G401 (cell line): ENCODE measurements around the gene NCKIPSD. TPM values are rescaled to one million over a fixed set of nuclear protein-coding genes. Genes with fewer than 3 reads are reported as not detected.
A peak's percentile ranks its signal among the peaks of the same experiment; 100 is the strongest.
"Not testable (repeated sequence)": the region's sequence is repeated elsewhere in the genome, so short reads cannot be mapped to it uniquely, and the experiment has no call there.

Source experiments
- DNase-seq: peaks from one replicate; pipeline ENCODE4 v3.0.0-alpha.2; 2015; ENCODE audit warnings: low spot score
- in situ Hi-C: cut with HindIII; loops from 2 replicates; pipeline ENCODE4 v1.10.0; 2016; ENCODE audit warnings: low sequenced_read_pairs, mixed read lengths
- total RNA-seq: library from RNA; depleted of rRNA; stranded (reverse); fragments of >200 nt; shearing (Covaris generic); gene quantifications from 2 replicates; pipeline ENCODE4 v1.2.3, GENCODE V29; 2014; rRNA removed

NCKIPSD gene
- 12.9 and 17.1 TPM in 2 replicates for total RNA-seq

- in situ Hi-C loops: no loop called here
- DNase-seq: peak; percentile 81
Observed at GRCh38 chr3:48685603-48686511, at the start of gene NCKIPSD. Gene NCKIPSD (minus strand): TSS chr3:48685915. CDS start chr3:48685807, 108 bp downstream.

GRCh38 chr3:48735075-48735767 lies 49.5 kb upstream of the NCKIPSD start:
- DNase-seq, in situ Hi-C loops: not testable (repeated sequence)

DNA sequence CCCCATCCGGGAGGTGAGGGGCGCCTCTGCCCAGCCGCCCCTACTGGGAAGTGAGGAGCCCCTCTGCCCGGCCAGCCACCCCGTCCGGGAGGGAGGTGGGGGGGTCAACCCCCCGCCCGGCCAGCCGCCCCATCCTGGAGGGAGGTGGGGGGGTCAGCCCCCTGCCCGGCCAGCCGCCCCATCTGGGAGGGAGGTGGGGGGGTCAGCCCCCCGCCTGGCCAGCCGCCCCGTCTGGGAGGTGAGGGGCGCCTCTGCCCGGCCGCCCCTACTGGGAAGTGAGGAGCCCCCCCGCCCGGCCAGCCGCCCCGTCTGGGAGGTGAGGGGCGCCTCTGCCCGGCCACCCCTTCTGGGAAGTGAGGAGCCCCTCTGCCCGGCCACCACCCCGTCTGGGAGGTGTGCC lies 48.8 kb upstream of the NCKIPSD start:
- in situ Hi-C loops: not testable (repeated sequence)

GRCh38 chr3:48733752-48734518 lies 48.2 kb upstream of the NCKIPSD start:
- DNase-seq, in situ Hi-C loops: not testable (repeated sequence)

More for the DNA sequence above, 48.8 kb upstream of the NCKIPSD start:
- not testable (repeated sequence) for DNase-seq

GRCh38 chr3:48727511-48727910 lies 41.8 kb upstream of the NCKIPSD start:
- in situ Hi-C loops: no loop called here
- DNase-seq: peak; percentile 92

DNA sequence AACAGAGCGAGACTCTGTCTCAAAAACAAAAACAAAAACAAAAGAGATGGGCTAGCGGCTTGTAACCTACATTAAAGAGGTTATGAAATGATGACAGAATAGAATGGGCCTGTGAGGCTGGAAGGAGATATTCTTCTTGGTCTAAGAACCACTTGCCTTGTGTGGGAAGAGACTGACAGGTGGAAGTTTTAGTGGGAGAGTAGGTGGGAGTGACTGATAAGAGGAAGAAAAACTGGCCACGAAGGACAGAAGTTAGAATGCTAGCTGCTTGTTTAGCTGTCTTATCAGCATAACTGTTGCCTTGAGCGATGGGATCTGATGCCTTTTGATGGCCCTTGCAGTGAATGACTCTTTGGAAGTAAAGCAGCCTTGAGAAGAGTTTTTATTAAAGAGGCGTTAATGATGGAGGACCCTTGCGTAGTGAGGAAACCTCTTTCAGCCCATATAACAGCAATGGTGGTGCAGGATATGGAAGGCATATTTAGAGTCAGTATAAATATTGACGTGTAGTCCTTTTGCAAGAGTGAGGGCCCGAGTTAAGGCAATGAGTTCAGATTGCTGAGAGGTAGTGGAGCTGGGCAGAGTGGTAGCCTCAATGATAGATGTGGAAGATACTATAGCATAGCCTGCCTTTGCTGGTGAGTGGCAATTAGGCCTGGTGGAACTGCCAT lies 39.6 kb upstream of the NCKIPSD start:
- DNase-seq, in situ Hi-C loops: not testable (repeated sequence)

GRCh38 chr3:48723725-48724124 lies 38.0 kb upstream of the NCKIPSD start:
- in situ Hi-C loops: no loop called here
- no peak for DNase-seq

- DNase-seq, in situ Hi-C loops: not testable (repeated sequence)
Observed at GRCh38 chr3:48723293-48723692, 37.6 kb upstream of the NCKIPSD start.

DNA sequence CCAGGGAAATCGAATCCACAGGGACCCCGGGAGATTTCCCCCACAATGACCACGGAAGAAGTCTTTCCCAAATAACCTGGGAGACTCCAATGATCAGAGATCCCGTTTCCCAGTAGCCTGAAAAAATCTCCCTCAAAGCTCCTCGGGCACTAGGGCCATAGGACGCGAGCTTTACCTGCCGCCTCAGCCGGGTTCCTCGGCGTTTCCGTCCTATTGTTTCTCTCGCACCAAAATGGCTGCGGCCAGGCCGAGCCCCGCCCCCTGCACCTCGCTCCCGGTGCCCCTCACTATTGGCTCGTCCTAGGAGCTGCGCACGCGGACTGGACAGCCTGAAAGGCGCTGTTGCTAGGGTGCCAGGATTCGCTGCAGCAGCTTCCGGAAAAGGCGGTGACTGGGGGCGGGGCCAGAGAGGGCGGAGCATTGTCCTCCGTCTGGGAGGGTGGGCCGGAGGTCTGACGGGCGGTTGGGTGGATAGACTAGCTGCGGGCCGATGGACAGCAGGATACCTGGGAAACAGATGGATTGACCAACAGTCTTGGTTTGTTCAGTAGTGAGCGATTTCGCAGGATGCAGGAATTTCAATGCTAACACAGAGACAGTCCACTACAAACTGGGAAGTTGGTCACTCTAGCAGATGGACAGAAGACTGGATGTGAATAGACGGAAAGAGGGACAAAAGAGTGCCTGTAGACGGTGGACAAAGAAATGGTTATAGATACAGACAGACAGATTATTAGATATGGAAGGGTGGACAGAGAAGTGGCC lies 31.4 kb upstream of the NCKIPSD start, which contains the start of gene IP6K2:
TSS of gene IP6K2 (minus strand) at position 240 of the 765 bp plus-strand sequence. CDS start 21,930 bp downstream, outside the sequence.
- DNase-seq: peak; percentile 99
- in situ Hi-C loops: no loop called here

DNA sequence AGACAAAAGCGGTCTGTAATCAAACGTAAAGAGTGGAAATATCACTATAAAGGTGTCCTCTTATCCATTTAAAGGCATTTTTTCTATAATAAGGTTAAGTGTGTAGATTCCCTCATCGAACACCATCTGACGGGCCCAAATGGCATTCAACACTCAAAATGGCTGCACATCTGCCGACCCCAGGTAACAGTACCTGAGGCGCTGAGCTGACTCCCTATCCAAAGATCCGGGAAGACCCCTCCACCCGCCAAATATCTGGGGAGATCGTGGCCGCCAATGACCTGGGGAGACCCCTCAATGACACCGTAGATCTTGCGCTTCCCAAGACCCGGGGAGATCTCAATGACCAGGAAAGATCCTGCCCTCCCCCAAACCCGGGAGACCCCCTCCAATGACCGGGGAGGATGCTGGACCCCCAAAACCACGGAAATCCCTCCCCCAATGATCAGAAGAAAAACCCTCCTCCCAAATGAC lies 30.8 kb upstream of the NCKIPSD start:
- DNase-seq: no peak
- in situ Hi-C loops: no loop called here

DNA sequence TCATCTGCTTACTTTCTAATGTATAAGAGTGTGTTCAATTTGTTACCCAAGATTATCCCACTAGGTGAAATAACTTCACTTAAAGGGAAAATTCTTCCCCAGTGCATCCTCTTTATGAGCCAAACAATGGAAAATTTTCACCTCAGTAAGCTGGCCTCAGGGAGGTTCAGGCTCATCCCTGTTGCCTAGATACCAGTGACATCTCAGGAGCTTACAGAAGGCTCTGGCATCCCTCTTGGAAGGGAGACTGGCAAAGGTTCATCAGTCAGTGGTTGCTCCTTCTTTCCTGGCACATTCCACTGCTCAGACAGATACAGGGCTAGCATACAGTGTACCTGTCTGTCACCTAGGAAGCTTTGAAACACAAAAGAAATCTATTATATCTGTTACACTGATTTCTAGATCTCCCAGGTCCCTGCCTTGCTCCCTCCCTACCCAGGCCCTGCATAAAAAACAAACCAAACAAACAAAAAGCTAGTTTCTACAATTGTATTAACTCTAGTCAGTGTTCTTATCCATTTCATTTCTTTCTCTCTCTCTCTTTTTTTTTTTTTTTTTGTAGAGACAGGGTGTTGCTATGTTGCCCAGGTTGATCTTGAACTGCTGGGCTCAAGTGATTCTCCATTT lies 29.6 kb upstream of the NCKIPSD start:
- in situ Hi-C loops: no loop called here
- DNase-seq: peak; percentile 100

DNA sequence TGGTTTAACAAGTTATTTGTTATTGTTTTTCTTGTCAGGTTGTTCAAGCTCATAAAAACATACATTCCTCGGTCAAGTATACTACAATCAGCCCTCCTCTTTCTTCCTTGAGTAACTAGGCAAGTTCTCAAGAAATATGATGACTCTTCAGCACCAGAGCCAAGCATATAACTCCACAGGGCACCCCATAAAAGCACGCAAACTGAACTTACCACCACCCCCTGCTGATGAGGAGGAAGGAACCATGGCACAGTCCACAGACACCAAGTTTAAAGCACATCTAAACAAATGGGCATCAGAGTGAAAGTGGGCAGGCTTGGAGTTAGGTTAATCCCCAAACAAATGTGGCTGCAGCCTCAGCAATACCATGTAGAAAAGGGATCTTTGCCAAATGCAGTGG lies 26.0 kb upstream of the NCKIPSD start:
- no peak for DNase-seq
- in situ Hi-C loops: no loop called here

DNA sequence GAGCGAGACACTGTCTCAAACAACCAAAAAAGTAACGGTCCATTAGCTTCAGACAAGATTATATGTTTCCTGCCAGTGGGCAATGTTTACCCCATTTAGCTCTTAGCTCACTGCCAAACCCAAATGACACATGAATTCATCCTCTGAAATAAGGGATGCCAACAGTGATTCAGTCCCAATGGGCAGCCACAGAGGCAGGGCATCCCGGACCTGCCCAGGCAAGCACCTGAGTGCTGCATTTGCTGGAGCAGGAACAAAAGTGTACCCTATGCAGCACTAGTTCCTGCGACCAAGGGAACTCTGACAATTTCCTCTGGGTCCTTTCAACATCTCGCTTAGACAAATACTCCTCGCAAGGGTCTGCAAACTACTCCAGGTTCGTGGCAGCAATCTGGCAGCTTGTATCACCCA lies 23.3 kb upstream of the NCKIPSD start:
- DNase-seq: peak; percentile 34
- in situ Hi-C loops: no loop called here

- in situ Hi-C loops: no loop called here
- DNase-seq: no peak
Observed at GRCh38 chr3:48708481-48708889, 22.8 kb upstream of the NCKIPSD start.

GRCh38 chr3:48707157-48707556 lies 21.4 kb upstream of the NCKIPSD start:
- in situ Hi-C loops: no loop called here

DNA sequence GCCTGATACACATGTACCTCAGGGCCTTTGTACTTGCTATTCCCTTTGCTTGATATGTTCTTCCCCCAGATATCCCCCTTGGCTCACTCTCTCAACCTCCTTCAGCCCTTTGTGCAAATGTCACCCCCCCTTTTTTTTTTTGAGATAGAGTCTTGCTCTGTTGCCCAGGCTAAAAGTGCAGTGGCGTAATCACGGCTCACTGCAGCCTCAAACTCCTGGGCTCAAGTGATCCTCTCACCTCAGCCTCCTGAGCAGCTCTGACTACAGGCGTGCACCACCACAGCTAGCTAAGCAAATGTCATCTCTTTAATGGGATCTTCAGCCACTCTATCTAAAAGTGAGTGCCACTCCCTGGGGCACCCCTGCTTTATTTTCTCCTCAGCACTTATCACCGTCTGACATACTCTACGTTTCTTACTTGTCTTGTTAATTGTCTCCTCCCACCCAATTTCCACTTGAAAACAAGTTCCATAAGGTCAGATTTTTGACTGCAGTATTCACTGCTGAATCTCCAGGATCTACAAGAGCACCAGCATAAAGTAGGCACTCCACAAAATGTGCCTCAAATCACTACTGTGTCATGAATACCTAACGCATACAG lies 16.7 kb upstream of the NCKIPSD start:
- DNase-seq: no peak
- in situ Hi-C loops: no loop called here

More at GRCh38 chr3:48707157-48707556, 21.4 kb upstream of the NCKIPSD start:
- DNase-seq: no peak
